GM18951 (cell line): Measurements from ENCODE around the gene OAS1.
"Not testable (repeated sequence)": the region's sequence is repeated elsewhere in the genome, so short reads cannot be mapped to it uniquely, and the experiment has no call there.

Source experiments
- POLR2A ChIP-seq: IDR thresholded peaks from 4 replicates; pipeline ENCODE4 v1.6.1; 2011; ENCODE audit warnings: mild to moderate bottlenecking; ENCODE audit not compliant: insufficient read length, insufficient read depth; ENCODE audit errors: extremely low read depth
- in situ Hi-C: fragments of 300-500 bp; cut with MboI; formaldehyde crosslinking; loops from one replicate; pipeline ENCODE4 v1.12.0; 2022; ENCODE audit warnings: low sequenced_read_pairs, mixed read lengths, inconsistent platforms; ENCODE audit not compliant: unreplicated experiment

The OAS1 gene

GRCh38 chr12:112946236-112947000 lies 39.7 kb downstream of the OAS1 start:
- in situ Hi-C loops: no loop called here
- TF ChIP-seq POLR2A: no peak

- no peak for TF ChIP-seq POLR2A
- in situ Hi-C loops: no loop called here
Measured at GRCh38 chr12:112947314-112947713, 40.6 kb downstream of the OAS1 start.

GRCh38 chr12:112947761-112948160 lies 41.0 kb downstream of the OAS1 start:
- TF ChIP-seq POLR2A: no peak
- in situ Hi-C loops: no loop called here

GRCh38 chr12:112948806-112949205 lies 42.0 kb downstream of the OAS1 start:
- no peak for TF ChIP-seq POLR2A

GRCh38 chr12:112950701-112951100 lies 43.9 kb downstream of the OAS1 start:
- no peak for TF ChIP-seq POLR2A
- in situ Hi-C loops: no loop called here

More at GRCh38 chr12:112948806-112949205, 42.0 kb downstream of the OAS1 start:
- in situ Hi-C loops: no loop called here

- in situ Hi-C loops: not testable (repeated sequence)
Measured at GRCh38 chr12:112957125-112957524, 50.4 kb downstream of the OAS1 start.

- in situ Hi-C loops: no loop called here
Measured at GRCh38 chr12:112961074-112961473, 54.3 kb downstream of the OAS1 start.

GRCh38 chr12:112961536-112961935 lies 54.8 kb downstream of the OAS1 start:
- TF ChIP-seq POLR2A: no peak
- in situ Hi-C loops: no loop called here

More at GRCh38 chr12:112961074-112961473, 54.3 kb downstream of the OAS1 start:
- no peak for TF ChIP-seq POLR2A

GRCh38 chr12:112962561-112962960 lies 55.8 kb downstream of the OAS1 start:
- in situ Hi-C loops: no loop called here
- no peak for TF ChIP-seq POLR2A

- in situ Hi-C loops: no loop called here
- no peak for TF ChIP-seq POLR2A
Measured at GRCh38 chr12:112963227-112963861, 56.6 kb downstream of the OAS1 start.

- in situ Hi-C loops: no loop called here
- TF ChIP-seq POLR2A: no peak
Measured at GRCh38 chr12:112964067-112964670, 57.4 kb downstream of the OAS1 start.

- in situ Hi-C loops: no loop called here
- no peak for TF ChIP-seq POLR2A
Measured at GRCh38 chr12:112964915-112965314, 58.2 kb downstream of the OAS1 start.

- in situ Hi-C loops: no loop called here
- TF ChIP-seq POLR2A: no peak
Measured at GRCh38 chr12:112965643-112966042, 58.9 kb downstream of the OAS1 start.

GRCh38 chr12:112967306-112967705 lies 60.5 kb downstream of the OAS1 start:
- TF ChIP-seq POLR2A: no peak
- in situ Hi-C loops: no loop called here

GRCh38 chr12:112967858-112968257 lies 61.1 kb downstream of the OAS1 start:
- in situ Hi-C loops: no loop called here
- TF ChIP-seq POLR2A: no peak
